ENCODE data around the gene PARD3B.
A peak's percentile ranks its signal among the peaks of the same experiment; 100 is the strongest.

Gene PARD3B

GRCh38 chr2:205070889-205071288, 525.6 kb downstream of the PARD3B start:
- DNase-seq (ENCODE audit: low read depth) = no peak

DNA sequence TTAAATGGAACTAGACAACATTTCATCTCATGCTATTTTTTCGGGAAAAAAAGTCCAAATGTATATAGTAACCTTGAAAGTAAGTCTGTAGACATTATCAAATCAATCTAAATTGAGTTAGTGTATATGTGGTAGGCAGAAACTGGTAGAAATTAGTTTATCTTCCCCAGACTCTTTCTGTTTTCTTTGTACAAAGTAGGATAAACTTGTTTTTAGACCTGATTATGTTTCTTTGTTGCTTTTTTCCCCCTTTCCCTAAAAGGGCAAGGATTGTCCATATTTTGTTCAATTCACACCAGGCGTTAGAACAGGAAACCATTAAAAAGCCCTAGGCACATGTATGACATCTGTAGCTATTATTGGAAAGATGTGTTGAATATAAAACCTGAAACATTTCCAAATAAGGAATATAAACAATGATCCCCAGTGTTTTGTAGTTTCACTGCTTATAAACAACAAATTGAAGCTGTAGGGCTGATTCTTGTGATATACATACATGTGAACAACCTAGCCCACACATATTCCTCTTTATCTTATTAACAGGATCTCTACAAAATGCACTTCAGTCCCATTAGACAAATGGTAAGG, 528.3 kb downstream of the PARD3B start:
- no peak for DNase-seq (ENCODE audit: low read depth)

DNA sequence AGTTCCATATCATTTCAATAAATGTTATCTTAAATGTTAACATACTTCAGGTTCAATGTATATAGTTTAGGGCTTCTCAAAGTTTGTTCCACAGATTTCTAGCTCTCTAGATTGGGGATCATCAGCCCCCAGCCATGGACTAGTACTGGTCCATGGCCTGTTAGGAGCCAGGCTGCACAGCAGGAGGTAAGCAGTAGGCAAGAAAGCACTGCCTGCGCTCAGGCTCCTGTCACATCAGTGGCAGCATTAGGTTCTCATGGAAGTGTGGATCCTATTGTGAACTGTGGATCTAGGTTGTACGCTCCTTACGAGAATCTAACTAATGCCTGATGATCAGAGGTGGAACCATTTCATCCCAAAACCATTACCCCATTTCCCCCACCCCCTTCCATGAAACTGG, 531.1 kb downstream of the PARD3B start:
- DNase-seq (ENCODE audit: low read depth) = no peak

GRCh38 chr2:205077159-205077558, 531.9 kb downstream of the PARD3B start:
- no peak for DNase-seq (ENCODE audit: low read depth)

DNA sequence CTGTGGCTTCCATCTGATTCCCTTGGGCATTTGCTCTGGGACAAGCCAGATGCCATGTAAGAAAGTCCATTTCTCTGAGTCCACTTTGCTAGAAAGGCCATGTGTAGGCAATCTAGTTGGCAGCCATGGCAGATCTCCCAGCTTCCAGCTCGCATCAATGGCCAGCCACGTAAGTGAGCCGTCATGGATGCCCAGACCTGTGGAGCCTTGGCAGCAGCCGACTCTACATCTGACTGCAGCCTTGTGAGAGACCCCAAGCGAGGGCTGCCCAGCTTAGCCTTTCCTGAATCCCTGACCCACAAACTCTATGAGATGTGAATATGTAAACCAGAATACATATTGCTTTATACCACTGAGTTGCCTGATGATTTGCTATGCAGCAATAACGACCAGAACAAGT, 533.5 kb downstream of the PARD3B start:
- DNase-seq (ENCODE audit: low read depth) = no peak

DNA sequence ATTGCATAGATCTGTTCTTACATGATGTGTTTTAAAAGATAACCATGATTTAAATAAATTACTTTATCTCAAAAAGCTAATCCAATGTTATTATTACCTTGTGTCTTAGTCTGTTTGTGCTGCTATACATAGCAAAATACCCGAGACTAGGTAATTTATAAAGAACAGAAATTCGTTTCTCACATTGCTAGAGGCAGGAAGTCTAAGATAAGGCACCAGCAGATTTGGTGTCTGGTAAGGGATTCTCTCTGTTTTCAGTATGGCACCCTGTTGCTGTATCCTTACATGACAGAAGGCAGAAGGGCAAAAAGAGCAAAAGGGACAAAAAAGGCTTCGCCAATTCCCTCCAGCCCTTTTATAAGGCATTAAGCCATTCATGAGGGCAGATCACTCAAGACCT, 533.9 kb downstream of the PARD3B start:
- DNase-seq (ENCODE audit: low read depth) = no peak

DNA sequence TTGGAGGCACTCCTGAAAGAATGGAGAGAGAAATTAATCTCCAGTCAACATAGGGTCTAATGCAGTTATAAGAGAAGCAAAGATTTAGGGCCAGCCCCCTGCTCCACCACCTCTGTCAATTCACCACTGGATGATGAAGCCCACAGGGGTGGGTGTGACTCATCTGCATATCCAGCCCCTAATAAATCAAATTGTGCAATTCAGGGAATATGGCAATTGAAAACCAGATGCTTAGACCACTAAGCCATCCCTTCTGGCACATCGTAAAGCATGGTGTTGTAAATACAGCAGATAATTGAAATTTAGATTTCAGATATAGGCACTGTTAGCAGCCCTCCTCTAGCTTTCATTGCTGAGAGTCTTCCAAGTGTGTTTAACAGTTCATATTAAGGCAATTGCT, 541.4 kb downstream of the PARD3B start:
- DNase-seq (ENCODE audit: low read depth) = no peak

GRCh38 chr2:205087862-205088261, 542.6 kb downstream of the PARD3B start:
- DNase-seq (ENCODE audit: low read depth) = no peak

DNA sequence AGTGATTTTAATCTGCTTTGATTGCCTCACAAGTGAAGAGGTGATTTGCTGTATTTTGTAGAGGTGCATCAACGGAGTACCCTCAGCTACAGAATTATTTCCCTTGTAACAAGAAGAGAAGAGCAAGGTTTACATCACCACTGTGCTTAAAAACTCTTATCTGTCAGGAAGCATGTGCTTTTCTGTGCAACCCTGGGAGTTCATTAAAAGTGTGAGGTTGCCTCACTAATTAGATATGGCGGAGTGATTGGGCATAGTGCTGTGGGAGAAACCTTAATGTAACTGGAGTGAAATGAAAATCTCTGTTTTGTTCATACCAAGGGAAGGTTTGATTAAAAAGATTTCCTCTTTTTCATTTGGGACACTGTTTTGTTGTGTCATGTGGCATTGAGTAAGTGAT, 544.7 kb downstream of the PARD3B start:
- DNase-seq (ENCODE audit: low read depth) = no peak

- no peak for DNase-seq (ENCODE audit: low read depth)
These were observed 546.1 kb downstream of the PARD3B start for GRCh38 chr2:205091411-205091810.

DNA sequence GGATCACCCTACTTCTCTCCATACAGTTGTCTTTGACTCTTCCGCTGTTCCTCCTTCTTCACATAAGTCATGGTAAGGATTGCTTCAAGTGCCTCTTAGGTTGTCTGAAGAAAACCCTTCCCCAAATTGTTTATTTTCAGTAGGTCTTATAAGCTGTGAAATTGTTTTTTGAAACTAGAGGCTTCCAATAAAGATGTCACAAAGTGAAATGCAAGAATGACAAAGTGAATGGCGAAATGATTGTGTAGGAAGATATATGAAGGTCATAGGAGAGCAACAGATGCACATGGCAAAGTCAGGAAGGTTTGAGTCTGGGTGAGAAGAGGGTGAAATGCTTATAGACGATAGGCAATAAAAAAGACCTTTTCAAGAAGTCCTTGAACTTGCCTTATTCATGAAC, 548.8 kb downstream of the PARD3B start:
- no peak for DNase-seq (ENCODE audit: low read depth)

DNA sequence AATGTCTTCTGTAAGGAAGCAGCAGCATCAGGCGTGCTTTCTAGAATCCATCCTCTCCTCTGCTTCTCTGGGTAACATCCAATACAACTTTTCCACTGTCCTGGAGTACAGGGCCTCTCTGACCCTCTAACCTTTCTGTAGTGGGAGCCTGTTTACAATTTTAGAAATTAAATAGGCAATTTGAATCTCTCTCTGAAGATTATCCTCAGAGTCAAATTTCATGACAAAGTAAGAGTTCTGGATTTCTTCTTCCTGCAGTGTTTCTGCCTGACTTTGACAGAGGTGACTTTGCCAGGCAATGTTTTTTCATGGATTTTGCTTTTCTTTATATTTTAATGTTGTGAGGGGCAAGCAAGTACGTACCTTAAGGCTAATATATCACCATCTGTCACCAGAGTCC, 558.4 kb downstream of the PARD3B start:
- no peak for DNase-seq (ENCODE audit: low read depth)

- DNase-seq (ENCODE audit: low read depth) = no peak
These were observed 562.5 kb downstream of the PARD3B start for GRCh38 chr2:205107810-205108209.

- DNase-seq (ENCODE audit: low read depth) = no peak
These were observed 570.2 kb downstream of the PARD3B start for GRCh38 chr2:205115511-205115910.

GRCh38 chr2:205117125-205117524, 571.9 kb downstream of the PARD3B start:
- peak; percentile 1 for DNase-seq (ENCODE audit: low read depth)

GRCh38 chr2:205119136-205119535, 573.9 kb downstream of the PARD3B start:
- no peak for DNase-seq (ENCODE audit: low read depth)

DNA sequence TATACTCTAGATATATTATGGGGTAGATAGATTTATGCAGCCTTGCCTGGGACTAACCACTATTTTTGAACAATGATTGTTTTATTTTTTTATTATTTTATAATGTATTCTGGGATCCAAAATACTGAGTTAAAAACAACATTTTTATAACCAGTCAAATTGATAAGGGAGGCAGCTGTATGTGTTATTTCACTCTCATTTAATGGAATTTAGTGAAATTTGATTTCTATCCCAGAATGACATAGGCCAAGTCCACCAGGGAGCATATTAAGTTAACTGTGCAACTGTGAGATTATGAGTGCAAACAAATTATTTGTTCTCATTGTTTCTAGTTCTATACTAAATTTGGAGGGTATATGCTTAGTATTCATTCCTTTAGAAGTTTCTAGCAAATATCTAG, 583.5 kb downstream of the PARD3B start:
- DNase-seq (ENCODE audit: low read depth) = no peak

DNA sequence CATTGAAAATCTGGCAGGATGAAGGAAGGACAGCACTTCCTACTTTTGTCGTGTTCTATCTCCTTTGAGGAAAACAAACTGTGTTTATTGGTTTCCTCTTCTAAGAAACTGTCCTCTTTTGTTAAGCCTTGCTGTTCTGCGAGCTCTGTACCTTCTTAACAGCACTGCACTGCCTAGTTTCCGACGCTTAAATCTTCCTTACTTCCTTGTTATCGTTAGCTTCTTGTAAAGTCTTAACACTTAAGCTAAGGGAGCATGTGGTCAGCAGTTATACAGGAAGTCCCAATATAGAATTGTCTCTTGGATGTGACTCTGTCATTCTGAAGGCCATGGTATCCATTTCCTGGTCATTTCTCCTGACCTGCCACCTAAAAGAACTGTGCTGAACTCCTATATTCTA, 584.3 kb downstream of the PARD3B start:
- no peak for DNase-seq (ENCODE audit: low read depth)

DNA sequence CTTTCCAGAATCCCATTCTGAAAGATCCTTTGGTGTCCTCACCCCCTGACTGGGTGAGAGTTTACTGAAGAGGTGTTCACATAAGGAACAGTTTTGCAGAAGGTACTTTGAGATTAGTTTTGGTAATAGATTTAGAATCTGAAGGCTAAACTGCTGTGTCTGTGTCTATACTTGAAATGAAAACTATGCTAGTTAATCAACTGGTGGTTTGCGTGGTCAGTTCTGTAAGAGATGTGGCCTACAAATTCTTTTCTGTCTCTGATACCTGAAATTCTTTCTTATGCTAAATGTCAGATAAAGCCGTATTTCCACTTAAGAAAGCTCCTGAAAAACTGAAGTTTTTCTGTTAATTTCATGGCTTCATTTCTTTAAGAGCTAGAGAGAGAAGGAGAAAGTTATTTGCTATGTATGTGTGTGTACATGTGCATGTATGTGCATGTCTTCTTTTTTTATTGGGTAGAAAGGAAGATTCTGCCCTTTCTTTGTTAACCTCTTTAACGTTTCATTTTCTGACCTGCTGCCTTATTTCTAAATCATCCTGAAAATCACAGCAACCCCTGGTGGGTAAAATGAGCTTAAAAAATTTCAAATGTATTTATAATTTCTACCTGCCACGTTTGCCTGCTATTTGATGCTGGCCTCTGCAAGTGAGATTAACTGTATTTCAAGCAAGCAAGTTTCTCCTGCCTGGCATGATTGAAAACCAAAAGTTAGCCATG, 585.0 kb downstream of the PARD3B start:
- DNase-seq (ENCODE audit: low read depth) = no peak

- no peak for DNase-seq (ENCODE audit: low read depth)
These were observed 588.3 kb downstream of the PARD3B start for GRCh38 chr2:205133544-205133943.

- DNase-seq (ENCODE audit: low read depth) = no peak
These were observed 593.5 kb downstream of the PARD3B start for GRCh38 chr2:205138735-205139134.

GRCh38 chr2:205139822-205140463, 594.7 kb downstream of the PARD3B start:
- no peak for DNase-seq (ENCODE audit: low read depth)

DNA sequence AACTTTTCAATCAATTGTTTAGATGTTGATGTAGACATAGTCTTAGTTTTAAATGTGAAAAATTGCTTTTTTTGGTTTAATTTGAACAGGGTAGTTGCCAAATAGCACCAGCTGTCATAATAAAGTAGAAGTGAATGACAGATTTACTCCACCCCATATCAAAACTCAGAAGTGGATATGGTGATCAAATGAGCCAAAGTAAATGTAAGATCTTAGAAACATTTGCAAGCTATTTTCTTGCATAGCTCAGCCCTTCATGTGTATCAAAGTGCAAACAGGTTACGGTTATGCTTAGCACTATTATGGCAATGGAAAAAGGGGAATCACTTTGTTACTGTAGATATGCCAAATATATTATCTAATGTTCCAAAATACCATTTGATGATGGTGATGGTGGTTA, 596.1 kb downstream of the PARD3B start:
- no peak for DNase-seq (ENCODE audit: low read depth)

- no peak for DNase-seq (ENCODE audit: low read depth)
These were observed 600.6 kb downstream of the PARD3B start for GRCh38 chr2:205145888-205146287.
